Measurements from ENCODE around the gene MAPK6. TPM values are rescaled to one million over a fixed set of nuclear protein-coding genes. Genes with fewer than 3 reads are reported as not detected.
A peak's percentile ranks its signal among the peaks of the same experiment; 100 is the strongest.

MAPK6 gene
- total RNA-seq, 1 donor from 2014 or later = 41.5 TPM

DNA sequence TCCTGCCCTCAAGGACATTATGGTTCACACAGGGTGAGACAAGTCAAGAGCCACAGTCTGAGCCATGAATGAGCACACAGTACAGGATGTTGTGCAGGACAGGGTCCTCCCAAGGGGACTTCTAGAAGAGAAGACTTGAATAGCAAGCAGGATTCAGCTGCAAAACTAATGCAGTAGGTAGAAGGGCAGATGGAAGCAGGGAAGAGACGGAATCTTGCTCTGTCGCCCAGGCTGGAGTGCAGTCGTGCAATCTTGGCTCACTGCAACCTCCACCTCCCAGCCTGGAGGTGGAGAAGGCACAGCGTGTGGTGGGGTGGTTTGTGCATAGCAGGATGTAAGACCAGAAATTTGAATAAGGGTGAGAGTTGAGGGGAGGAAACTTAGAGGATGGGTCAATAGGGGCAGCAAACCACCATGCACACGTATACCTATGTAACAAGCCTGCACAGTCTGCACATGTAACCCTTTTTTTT, 85.5 kb downstream of the MAPK6 start:
- no peak for DNase-seq

DNA sequence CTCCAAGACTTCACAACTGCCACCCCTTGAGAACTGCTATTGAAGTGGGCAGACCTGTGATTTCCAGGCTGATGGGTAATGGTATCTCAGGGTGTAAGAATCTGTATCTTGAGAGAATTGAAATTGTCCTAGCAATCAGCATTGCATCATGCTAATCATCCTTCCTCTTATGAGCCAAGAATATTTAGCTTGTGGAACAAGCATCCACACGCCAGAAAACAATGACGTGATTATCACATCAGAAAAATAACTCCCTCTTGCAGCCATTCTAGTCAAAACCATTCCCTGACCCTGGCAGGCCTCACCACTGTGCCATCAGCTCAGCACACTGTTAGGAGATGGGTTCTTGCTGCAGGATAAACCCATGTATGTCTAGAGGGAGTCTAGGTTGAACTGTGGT, 86.8 kb downstream of the MAPK6 start:
- no peak for DNase-seq

DNA sequence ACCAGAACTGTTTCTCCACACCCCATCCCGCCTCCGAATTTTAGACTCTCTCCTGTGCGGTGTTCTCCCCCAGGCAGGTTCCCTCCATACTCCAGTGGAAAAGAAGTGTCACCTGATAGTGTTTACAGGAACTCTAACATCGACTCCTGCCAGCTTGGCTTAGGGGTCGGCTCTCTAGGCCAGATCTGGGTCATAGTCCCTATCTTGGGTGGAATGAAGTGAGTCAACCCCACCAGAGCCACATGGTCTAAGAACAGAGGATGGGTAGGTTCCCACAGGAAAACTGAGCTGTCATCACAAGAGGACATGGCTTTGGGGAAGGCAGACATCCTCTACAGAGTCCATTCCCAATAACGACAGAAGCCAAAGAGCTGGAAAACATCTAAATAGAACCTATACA, 87.6 kb downstream of the MAPK6 start:
- no peak for DNase-seq

DNA sequence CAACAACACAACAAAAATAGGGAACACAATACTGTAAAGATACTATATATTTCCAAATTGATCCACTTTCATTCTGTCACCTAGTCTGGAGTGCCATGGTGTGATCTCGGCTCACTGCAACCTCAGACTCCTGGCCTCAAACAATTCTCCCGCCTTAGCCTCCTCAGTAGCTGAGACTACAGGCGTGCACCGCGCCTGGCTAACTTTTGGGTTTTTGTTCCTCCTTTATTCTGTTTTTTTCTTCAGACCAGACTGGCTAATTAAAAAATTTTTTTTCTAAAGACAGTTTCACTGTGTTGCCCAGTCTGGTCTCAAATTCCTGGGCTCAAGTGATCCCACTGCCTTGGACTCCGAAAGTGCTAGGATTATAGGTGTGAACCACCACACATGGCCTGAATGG, 88.2 kb downstream of the MAPK6 start:
- no peak for DNase-seq

DNA sequence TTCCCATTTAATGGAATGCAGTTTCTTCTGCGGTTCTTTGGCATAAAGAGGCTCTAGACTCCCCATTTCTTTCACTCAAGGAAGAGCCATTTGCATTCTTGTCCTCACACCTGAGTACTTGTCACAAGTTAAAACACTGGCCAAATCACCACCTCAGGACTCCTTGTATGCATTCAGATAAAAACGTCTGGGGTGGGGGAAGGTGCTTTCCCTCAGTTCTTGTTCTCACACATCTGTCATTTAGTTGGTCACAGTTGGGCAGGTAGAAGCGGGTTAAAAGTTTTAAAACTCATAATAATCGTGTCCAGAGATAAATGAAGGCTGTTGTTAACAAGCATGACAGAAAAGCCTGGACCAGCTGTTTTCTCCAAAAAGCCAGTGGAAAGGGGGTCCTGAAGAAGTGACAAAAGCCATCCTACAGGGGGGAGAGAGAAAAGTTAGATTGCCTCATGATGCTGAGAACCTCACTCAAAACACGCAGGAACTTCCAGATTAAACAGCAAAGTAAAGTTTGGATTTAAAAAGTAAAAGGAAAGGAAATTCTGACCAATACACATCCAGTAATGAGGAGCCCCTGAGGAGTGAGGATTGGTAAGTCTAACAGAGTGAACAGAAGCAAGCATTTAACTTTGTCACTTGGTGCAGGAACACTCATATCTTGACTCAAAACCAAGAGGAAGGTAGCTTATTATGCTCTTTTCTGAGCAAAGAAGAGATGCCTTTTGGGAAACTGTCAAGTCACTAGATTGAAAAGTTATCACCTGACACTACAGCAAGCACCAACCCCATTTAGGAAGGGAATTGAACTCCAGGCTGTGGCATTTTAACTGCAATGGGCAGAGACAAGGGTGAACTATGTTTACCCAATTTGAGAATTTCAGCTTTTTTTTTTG, 90.8 kb downstream of the MAPK6 start:
- DNase-seq = no peak

DNA sequence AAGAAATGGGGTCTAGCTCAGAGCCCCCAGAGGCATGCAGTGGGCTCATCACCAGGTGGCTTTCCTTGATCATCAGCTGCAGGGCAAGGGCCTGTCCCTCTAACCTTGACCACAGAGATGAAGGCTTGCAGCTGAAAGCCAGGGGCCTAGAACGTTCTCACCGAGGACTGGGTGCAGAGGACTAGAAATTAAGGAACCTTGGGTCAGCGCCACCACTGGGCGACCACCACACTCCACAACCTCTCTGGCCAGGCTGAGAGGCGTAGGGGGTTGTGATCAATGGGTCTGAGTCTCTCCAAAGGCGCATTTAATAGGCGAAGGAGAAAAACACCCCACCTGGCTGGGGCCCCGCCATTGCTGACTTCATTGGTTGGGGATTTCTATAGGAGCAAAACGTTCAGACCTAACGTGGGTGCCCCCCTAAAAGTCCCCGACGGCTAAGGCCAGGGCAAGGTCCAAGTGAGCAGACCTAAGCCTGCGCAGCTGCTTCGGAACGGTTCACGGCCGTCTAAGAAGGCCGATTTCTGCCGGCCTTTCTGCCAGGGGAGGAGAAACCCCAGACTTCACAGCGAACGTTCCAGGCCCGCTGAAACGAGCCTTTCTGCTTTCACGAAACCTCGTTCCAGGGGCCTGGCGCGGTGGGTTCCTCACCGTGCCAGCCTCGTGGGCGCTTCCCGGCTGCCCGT, 92.6 kb downstream of the MAPK6 start:
- no peak for DNase-seq

DNA sequence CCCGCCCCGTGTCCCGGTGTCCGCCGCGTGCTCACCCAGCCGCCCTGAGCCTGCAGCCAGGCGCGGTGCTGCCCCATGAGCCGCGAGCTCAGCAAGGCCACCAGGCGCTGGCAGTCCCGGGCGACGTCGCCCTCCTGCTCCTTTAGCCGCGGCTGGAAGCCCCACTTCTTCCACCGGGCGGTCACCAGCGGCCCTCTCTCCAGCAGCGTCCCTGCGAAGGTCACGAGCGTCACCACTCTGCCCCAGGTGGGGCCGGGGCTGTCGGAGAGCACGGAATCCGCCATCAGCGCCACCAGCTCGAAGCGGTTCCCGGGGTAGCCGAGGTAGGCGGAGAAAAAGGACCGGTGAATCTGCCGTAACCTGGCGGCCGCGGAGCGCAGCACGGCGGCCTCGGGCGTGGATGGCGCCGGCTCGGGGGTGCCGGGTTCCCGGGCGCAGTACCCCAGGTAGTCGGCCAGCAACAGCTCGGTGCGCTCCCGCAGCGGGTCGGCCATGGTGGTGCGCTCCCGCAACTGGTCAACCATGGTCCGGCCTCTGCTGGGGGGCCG, 93.3 kb downstream of the MAPK6 start:
- peak; percentile 55 for DNase-seq

DNA sequence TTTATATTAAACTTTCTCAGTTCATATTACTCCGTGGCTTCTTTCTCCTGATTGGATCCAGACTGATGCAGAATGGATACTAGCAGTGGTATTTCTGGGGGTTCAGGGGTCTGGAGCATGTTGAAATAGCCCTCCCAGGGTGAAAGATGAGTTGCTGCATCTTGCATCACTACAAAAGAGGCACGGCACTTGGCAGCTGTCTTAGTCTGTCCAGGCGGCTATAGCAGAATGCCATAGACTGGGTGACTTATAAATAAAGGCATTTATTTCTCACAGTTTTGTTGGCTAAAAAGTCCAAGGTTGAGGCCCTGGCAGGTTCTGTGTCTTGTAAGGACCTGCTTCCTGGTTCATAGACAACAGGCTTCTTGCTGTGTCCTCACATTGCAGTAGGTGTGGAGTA, 94.2 kb downstream of the MAPK6 start:
- no peak for DNase-seq

DNA sequence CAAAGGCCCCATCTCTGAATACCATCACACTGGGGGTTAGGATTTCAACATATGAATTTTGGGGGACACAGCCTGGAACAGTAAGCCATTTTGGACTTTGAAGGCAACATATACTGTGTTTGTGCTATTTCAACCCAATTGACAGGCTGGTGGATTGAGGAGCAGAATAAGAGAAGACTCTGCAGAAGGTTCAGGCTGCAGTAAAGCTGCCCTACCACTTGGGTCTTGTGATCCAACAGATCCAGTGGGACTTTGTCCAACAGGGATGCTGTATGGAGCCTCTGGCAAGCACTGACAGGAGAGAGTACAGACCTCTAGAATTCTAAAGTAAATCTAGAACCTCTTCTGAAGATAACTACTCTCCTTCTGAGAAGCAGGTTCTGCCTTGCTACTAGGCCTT, 94.7 kb downstream of the MAPK6 start:
- DNase-seq = no peak

DNA sequence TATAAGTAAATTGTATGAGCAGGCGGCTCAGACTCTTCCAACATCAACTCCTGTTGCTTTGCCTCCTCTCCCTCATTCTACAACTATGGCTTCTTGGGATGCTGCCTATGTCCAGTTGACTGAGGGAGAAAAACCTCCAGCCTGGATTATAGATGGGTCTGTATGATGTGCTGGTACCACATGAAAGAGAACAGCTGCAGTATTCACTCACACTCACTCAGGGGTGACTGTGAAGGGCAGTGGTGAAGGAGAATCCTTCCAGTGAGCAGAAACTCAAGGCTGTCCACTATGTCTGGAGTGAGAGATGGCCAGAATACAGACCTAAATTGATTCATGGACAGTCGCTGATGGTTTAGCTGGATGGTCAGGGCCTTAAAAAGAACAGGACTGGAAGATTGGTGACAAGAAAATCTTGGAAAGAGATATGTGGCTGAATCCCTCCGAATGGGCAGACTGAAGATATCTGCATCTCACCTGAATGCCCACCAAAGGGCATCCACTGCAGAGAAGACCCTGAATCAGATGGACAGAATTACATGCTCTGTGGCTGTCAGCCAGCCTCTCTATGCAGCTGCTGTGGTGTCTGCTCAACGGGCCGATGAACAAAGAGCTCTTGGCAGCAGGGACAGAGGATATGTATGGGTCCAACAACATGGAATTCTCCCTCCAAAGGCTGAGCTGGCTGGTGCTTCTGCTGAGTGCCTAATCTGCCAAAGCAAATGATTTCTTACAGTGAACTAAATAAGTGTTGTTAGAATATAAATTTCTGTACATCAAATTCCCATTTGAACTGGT, 95.4 kb downstream of the MAPK6 start:
- no peak for DNase-seq

DNA sequence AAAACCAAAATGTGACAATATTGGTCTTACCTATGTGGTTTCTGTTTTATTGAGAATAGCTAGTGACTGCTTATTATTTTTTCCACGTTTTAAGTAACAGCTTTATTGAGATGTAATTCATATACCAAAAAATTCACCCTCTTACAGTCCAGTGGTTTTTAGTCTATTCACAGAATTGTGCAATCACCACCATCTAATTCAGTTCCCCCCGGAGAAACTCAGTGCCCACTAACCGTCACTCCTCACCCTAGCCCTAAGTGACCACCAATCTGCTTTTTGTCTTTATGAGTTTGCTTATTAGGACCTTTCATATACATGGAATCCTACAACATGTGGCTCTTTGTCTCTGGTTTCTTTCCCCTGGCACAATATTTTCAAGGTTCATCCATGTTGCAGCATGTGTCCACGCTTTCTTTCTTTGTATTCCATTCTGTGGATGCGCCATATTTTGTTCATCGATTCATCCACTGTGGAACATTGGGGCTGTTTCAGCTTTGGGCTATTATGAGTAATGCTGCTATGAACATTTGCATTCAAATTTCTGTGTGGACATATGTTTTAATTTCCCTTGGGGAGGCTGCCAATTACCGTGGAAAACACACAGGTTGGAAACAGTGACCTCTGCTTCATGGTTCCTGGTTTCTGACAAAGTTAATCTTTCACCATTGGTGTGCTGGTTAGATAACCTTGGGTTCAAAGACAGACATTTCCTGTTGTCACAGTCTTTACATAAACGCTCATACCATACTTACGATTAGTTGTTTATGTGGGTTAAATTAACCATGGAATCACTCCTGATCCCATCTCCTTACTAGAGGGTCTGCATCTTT, 96.8 kb downstream of the MAPK6 start:
- peak; percentile 76 for DNase-seq

Other genes with a start within 250 kb of the MAPK6 start
- gene TMOD3, start 189.6 kb upstream of the MAPK6 start, total RNA-seq = 86.6 and 142 TPM in 2 replicates
- 38.6 and 59.1 TPM in 2 replicates for gene LEO1, start 47.4 kb upstream of the MAPK6 start, total RNA-seq
- 0.51 and 1.7 TPM in 2 replicates for gene BCL2L10, start 93.6 kb downstream of the MAPK6 start, total RNA-seq
- gene GNB5, start 172.2 kb downstream of the MAPK6 start, total RNA-seq = 31.8 and 48.3 TPM in 2 replicates

All from dermis blood vessel endothelial cell (primary cell).